K562 (cell line): ENCODE data around the gene LAPTM5. TPM values are rescaled to one million over a fixed set of nuclear protein-coding genes. Genes with fewer than 3 reads are reported as not detected.
A peak's percentile ranks its signal among the peaks of the same experiment; 100 is the strongest.

Source experiments
- ATF1 ChIP-seq, 2 experiments: fragments of 450-650 bp in 1 of 2; IDR thresholded peaks; 2 replicates each; pipeline ENCODE4 v1.6.1; 2016; ENCODE audit warnings: missing compliant biosample characterization in 1 of 2, missing genetic modification characterization in 1 of 2
- CBFA2T2 ChIP-seq: fragments of 450-650 bp; conservative IDR thresholded peaks from 2 replicates; pipeline ENCODE4 v1.6.1; 2017; ENCODE audit warnings: mild to moderate bottlenecking
- CHD1 ChIP-seq: fragments of 200-600 bp; sonication (generic); IDR thresholded peaks from one replicate; pipeline ENCODE4 v1.6.1; 2012; ENCODE audit warnings: mild to moderate bottlenecking, moderate library complexity, low read length, inconsistent platforms
- CTCFL ChIP-seq: IDR thresholded peaks from 2 replicates; pipeline ENCODE4 v1.6.1; 2011; ENCODE audit warnings: borderline replicate concordance, low read depth, mild to moderate bottlenecking, moderate library complexity, low read length; ENCODE audit not compliant: insufficient read depth, poor library complexity, severe bottlenecking
- CXXC5 ChIP-seq: fragments of 250-450 bp; sonication (Bioruptor Pico); IDR thresholded peaks from 2 replicates; pipeline ENCODE4 v1.8.0; 2022; ENCODE audit warnings: inconsistent platforms, mild to moderate bottlenecking, moderate library complexity
- FOXJ2 ChIP-seq: fragments of 200-800 bp; sonication (Bioruptor generic); IDR thresholded peaks from 2 replicates; pipeline ENCODE4 v1.6.1; 2016; ENCODE audit warnings: missing genetic modification characterization, missing compliant biosample characterization
- FUS ChIP-seq: fragments of 200-400 bp; formaldehyde crosslinking; optimal IDR thresholded peaks from 2 replicates; pipeline ENCODE3; 2017; ENCODE audit warnings: low read depth, low read length
- GABPB1 ChIP-seq: sonication (generic); formaldehyde crosslinking; IDR thresholded peaks from 2 replicates; pipeline ENCODE4 v1.8.0; 2022; ENCODE audit warnings: mild to moderate bottlenecking, missing genetic modification reagents
- polyA plus RNA-seq, 8 experiments: library from polyadenylated mRNA; depleted of rRNA in 4 of 8; stranded (reverse) in 5 of 8; unstranded in 3 of 8; fragments of >200 nt; fragmentation: Nextera tagmentation in 2 of 8; fragmentation: Illumina TruSeq in 1 of 8; extraction: Ambion mirVana in 2 of 8; extraction: Trizol in 1 of 8; gene quantifications; 2 replicates each; pipeline versions ENCODE4 v1.2.1 to v1.2.3, GENCODE V29; 2011 to 2014; ENCODE audit warnings: inconsistent platforms in 1 of 8, missing spikeins in 1 of 8
- total RNA-seq, 7 experiments: library from RNA; depleted of rRNA in 6 of 7; stranded (reverse); fragments of >200 nt in 6 of 7; fragmentation: Illumina TruSeq in 2 of 7; extraction: Trizol in 2 of 7; gene quantifications; 2 replicates each; pipeline versions ENCODE4 v1.2.1 to v1.2.3, GENCODE V29; 2011 to 2021; ENCODE audit warnings: low replicate concordance in 1 of 7
- TF ChIP-seq, protein P1 (sequence below): sonication (generic); formaldehyde crosslinking; IDR thresholded peaks from 2 replicates; pipeline ENCODE4 v1.4.0; 2020; ENCODE audit warnings: mild to moderate bottlenecking, missing genetic modification reagents
- TF ChIP-seq, protein P2 (sequence below): fragments of 450-650 bp; IDR thresholded peaks from 2 replicates; pipeline ENCODE4 v1.6.1; 2016; ENCODE audit warnings: mild to moderate bottlenecking, moderate library complexity
- TF ChIP-seq, protein P3 (sequence below): fragments of 450-650 bp; formaldehyde crosslinking; IDR thresholded peaks from 2 replicates; pipeline ENCODE4 v1.4.0; 2022; ENCODE audit warnings: missing genetic modification characterization

Gene LAPTM5
- total and polyA plus RNA-seq, 9 of the 15 experiments (the other 6 are each of a cell fraction or from before 2014, with no cell fraction given), result 2.4 to 47.3 (median 20.3) TPM

DNA sequence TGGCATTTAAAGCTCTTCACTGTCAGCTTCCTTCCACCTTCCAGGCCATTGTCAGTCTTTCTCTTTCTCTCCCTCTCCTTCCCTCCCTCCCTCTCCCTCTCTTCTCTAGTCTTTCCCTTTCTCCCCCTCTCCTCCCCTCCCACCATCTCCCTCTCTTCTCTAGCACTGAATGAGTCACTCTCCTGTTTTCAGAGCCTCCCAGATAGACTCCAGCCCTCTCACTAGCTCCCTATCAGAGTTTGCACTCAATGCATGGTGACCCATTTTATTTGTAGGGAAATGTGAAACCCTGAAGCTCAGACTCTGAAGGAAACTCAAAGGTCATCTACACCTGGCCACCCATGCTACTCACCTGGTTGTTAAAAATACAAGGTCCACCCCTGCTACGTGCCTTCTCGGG, 29.8 kb downstream of the LAPTM5 start (continued):
- TF ChIP-seq CTCFL (no peak), FOXJ2 (tag) (no peak), CBFA2T2 (0 out of 2 replicates have a peak, but pooled peaks have one; percentile 50), GABPB1 (CRISPR knock-in tag) (no peak), CXXC5 (no peak), FUS (no peak), CHD1 (no peak), ATF1 (CRISPR knock-in tag; IDR thresholded peaks at IDR 0.05) (no peak), ATF1 (tag; IDR thresholded peaks at IDR 0.05) (no peak)
- TF ChIP-seq, protein P1, sequence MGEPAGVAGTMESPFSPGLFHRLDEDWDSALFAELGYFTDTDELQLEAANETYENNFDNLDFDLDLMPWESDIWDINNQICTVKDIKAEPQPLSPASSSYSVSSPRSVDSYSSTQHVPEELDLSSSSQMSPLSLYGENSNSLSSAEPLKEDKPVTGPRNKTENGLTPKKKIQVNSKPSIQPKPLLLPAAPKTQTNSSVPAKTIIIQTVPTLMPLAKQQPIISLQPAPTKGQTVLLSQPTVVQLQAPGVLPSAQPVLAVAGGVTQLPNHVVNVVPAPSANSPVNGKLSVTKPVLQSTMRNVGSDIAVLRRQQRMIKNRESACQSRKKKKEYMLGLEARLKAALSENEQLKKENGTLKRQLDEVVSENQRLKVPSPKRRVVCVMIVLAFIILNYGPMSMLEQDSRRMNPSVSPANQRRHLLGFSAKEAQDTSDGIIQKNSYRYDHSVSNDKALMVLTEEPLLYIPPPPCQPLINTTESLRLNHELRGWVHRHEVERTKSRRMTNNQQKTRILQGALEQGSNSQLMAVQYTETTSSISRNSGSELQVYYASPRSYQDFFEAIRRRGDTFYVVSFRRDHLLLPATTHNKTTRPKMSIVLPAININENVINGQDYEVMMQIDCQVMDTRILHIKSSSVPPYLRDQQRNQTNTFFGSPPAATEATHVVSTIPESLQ (CRISPR knock-in tag), result no peak
- TF ChIP-seq, protein P2, sequence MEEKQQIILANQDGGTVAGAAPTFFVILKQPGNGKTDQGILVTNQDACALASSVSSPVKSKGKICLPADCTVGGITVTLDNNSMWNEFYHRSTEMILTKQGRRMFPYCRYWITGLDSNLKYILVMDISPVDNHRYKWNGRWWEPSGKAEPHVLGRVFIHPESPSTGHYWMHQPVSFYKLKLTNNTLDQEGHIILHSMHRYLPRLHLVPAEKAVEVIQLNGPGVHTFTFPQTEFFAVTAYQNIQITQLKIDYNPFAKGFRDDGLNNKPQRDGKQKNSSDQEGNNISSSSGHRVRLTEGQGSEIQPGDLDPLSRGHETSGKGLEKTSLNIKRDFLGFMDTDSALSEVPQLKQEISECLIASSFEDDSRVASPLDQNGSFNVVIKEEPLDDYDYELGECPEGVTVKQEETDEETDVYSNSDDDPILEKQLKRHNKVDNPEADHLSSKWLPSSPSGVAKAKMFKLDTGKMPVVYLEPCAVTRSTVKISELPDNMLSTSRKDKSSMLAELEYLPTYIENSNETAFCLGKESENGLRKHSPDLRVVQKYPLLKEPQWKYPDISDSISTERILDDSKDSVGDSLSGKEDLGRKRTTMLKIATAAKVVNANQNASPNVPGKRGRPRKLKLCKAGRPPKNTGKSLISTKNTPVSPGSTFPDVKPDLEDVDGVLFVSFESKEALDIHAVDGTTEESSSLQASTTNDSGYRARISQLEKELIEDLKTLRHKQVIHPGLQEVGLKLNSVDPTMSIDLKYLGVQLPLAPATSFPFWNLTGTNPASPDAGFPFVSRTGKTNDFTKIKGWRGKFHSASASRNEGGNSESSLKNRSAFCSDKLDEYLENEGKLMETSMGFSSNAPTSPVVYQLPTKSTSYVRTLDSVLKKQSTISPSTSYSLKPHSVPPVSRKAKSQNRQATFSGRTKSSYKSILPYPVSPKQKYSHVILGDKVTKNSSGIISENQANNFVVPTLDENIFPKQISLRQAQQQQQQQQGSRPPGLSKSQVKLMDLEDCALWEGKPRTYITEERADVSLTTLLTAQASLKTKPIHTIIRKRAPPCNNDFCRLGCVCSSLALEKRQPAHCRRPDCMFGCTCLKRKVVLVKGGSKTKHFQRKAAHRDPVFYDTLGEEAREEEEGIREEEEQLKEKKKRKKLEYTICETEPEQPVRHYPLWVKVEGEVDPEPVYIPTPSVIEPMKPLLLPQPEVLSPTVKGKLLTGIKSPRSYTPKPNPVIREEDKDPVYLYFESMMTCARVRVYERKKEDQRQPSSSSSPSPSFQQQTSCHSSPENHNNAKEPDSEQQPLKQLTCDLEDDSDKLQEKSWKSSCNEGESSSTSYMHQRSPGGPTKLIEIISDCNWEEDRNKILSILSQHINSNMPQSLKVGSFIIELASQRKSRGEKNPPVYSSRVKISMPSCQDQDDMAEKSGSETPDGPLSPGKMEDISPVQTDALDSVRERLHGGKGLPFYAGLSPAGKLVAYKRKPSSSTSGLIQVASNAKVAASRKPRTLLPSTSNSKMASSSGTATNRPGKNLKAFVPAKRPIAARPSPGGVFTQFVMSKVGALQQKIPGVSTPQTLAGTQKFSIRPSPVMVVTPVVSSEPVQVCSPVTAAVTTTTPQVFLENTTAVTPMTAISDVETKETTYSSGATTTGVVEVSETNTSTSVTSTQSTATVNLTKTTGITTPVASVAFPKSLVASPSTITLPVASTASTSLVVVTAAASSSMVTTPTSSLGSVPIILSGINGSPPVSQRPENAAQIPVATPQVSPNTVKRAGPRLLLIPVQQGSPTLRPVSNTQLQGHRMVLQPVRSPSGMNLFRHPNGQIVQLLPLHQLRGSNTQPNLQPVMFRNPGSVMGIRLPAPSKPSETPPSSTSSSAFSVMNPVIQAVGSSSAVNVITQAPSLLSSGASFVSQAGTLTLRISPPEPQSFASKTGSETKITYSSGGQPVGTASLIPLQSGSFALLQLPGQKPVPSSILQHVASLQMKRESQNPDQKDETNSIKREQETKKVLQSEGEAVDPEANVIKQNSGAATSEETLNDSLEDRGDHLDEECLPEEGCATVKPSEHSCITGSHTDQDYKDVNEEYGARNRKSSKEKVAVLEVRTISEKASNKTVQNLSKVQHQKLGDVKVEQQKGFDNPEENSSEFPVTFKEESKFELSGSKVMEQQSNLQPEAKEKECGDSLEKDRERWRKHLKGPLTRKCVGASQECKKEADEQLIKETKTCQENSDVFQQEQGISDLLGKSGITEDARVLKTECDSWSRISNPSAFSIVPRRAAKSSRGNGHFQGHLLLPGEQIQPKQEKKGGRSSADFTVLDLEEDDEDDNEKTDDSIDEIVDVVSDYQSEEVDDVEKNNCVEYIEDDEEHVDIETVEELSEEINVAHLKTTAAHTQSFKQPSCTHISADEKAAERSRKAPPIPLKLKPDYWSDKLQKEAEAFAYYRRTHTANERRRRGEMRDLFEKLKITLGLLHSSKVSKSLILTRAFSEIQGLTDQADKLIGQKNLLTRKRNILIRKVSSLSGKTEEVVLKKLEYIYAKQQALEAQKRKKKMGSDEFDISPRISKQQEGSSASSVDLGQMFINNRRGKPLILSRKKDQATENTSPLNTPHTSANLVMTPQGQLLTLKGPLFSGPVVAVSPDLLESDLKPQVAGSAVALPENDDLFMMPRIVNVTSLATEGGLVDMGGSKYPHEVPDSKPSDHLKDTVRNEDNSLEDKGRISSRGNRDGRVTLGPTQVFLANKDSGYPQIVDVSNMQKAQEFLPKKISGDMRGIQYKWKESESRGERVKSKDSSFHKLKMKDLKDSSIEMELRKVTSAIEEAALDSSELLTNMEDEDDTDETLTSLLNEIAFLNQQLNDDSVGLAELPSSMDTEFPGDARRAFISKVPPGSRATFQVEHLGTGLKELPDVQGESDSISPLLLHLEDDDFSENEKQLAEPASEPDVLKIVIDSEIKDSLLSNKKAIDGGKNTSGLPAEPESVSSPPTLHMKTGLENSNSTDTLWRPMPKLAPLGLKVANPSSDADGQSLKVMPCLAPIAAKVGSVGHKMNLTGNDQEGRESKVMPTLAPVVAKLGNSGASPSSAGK, result no peak
- TF ChIP-seq, protein P3, sequence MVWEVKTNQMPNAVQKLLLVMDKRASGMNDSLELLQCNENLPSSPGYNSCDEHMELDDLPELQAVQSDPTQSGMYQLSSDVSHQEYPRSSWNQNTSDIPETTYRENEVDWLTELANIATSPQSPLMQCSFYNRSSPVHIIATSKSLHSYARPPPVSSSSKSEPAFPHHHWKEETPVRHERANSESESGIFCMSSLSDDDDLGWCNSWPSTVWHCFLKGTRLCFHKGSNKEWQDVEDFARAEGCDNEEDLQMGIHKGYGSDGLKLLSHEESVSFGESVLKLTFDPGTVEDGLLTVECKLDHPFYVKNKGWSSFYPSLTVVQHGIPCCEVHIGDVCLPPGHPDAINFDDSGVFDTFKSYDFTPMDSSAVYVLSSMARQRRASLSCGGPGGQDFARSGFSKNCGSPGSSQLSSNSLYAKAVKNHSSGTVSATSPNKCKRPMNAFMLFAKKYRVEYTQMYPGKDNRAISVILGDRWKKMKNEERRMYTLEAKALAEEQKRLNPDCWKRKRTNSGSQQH (CRISPR knock-in tag), result peak; percentile 93
